HL-60 (cell line): ENCODE measurements around the gene RPS26.
A peak's percentile ranks its signal among the peaks of the same experiment; 100 is the strongest.

Experiments
- DNase-seq, 2 experiments: peaks; one replicate each; pipeline ENCODE4 v3.0.0-alpha.2; 2010 to 2020; ENCODE audit warnings: low read depth in 1 of 2, low spot score in 1 of 2
- H3K27ac ChIP-seq: fragments of 250-450 bp; sonication (Bioruptor Pico); replicated peaks from 2 replicates; pipeline ENCODE4 v1.5.1; 2020; ENCODE audit warnings: mild to moderate bottlenecking, moderate library complexity
- H3K27me3 ChIP-seq: fragments of 250-450 bp; sonication (Bioruptor Pico); 2 replicates; pipeline ENCODE4 v1.5.1; 2021; ENCODE audit warnings: mild to moderate bottlenecking, moderate library complexity; ENCODE audit not compliant: insufficient read depth, poor library complexity, severe bottlenecking
- H3K4me3 ChIP-seq: replicated peaks from 2 replicates; pipeline ENCODE4 v1.5.1; 2011; ENCODE audit warnings: mild to moderate bottlenecking, control low read depth, low read length; ENCODE audit not compliant: insufficient read depth
- GABPA ChIP-seq: IDR thresholded peaks from 2 replicates; pipeline ENCODE4 v1.6.1; 2012; ENCODE audit warnings: low read depth
- POLR2AphosphoS5 ChIP-seq: IDR thresholded peaks from 2 replicates; pipeline ENCODE4 v1.6.1; 2012; ENCODE audit warnings: low read depth
- SPI1 ChIP-seq: IDR thresholded peaks from 2 replicates; pipeline ENCODE4 v1.6.1; 2012; ENCODE audit warnings: low read depth, mild to moderate bottlenecking, borderline replicate concordance
- TF ChIP-seq, protein P1 (sequence below): IDR thresholded peaks from 2 replicates; pipeline ENCODE4 v1.6.1; 2012; ENCODE audit warnings: low read depth; ENCODE audit not compliant: insufficient replicate concordance
- TF ChIP-seq, protein P2 (sequence below): IDR thresholded peaks from one replicate; pipeline ENCODE4 v1.5.1; 2011; ENCODE audit warnings: low read length, control low read depth, inconsistent platforms; ENCODE audit not compliant: insufficient read depth

The RPS26 gene

DNA sequence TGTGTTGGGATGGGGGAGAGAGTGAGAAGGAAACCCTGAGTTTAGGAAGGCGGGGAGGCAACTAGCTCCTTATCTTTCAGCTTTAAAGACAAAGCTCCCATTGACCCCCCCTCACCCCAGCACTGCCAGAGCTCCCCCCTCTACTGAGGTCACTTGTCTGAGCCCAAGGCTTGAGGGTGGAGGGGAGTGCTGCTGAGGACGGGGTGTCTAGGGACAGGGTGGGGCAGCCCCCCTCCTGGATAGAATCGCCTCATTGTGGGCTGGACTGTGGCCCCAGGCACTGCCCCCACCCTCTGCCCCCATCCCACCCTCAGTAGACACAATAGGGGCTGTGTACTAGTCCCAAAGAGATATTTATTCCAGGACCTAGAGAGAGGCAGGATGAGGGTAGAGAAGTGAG, 41.2 kb downstream of the RPS26 start:
- H3K27ac ChIP-seq: no peak overlapping the region
- H3K4me3 ChIP-seq: no peak overlapping the region
- no peak for DNase-seq
- no peak for TF ChIP-seq POLR2AphosphoS5
- TF ChIP-seq, protein P1, sequence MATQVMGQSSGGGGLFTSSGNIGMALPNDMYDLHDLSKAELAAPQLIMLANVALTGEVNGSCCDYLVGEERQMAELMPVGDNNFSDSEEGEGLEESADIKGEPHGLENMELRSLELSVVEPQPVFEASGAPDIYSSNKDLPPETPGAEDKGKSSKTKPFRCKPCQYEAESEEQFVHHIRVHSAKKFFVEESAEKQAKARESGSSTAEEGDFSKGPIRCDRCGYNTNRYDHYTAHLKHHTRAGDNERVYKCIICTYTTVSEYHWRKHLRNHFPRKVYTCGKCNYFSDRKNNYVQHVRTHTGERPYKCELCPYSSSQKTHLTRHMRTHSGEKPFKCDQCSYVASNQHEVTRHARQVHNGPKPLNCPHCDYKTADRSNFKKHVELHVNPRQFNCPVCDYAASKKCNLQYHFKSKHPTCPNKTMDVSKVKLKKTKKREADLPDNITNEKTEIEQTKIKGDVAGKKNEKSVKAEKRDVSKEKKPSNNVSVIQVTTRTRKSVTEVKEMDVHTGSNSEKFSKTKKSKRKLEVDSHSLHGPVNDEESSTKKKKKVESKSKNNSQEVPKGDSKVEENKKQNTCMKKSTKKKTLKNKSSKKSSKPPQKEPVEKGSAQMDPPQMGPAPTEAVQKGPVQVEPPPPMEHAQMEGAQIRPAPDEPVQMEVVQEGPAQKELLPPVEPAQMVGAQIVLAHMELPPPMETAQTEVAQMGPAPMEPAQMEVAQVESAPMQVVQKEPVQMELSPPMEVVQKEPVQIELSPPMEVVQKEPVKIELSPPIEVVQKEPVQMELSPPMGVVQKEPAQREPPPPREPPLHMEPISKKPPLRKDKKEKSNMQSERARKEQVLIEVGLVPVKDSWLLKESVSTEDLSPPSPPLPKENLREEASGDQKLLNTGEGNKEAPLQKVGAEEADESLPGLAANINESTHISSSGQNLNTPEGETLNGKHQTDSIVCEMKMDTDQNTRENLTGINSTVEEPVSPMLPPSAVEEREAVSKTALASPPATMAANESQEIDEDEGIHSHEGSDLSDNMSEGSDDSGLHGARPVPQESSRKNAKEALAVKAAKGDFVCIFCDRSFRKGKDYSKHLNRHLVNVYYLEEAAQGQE: no peak
- TF ChIP-seq, protein P2, sequence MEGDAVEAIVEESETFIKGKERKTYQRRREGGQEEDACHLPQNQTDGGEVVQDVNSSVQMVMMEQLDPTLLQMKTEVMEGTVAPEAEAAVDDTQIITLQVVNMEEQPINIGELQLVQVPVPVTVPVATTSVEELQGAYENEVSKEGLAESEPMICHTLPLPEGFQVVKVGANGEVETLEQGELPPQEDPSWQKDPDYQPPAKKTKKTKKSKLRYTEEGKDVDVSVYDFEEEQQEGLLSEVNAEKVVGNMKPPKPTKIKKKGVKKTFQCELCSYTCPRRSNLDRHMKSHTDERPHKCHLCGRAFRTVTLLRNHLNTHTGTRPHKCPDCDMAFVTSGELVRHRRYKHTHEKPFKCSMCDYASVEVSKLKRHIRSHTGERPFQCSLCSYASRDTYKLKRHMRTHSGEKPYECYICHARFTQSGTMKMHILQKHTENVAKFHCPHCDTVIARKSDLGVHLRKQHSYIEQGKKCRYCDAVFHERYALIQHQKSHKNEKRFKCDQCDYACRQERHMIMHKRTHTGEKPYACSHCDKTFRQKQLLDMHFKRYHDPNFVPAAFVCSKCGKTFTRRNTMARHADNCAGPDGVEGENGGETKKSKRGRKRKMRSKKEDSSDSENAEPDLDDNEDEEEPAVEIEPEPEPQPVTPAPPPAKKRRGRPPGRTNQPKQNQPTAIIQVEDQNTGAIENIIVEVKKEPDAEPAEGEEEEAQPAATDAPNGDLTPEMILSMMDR: no peak
- TF ChIP-seq GABPA: no peak
- no peak for TF ChIP-seq SPI1
- H3K27me3 ChIP-seq: peaks cover 17% of the 10 kb centered on the region

DNA sequence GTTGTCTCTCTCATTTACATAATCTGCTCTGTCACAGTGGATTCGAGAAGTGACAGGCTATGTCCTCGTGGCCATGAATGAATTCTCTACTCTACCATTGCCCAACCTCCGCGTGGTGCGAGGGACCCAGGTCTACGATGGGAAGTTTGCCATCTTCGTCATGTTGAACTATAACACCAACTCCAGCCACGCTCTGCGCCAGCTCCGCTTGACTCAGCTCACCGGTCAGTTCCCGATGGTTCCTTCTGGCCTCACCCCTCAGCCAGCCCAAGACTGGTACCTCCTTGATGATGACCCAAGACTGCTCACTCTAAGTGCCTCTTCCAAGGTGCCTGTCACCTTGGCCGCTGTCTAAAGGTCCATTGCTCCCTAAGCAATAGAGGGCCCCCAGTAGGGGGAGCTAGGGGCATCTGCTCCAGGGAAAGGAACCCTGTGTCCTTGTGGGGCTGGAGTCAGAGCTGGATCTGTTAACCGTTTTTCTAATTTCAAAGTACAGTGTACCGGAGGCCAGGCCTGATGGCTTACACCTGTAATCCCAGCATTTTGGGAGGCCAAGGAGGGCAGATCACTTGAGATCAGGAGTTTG, 43.3 kb downstream of the RPS26 start:
- Histone ChIP-seq H3K4me3 (no peak overlapping the region), H3K27me3 (peaks cover 12% of the 10 kb centered on the region), H3K27ac (no peak overlapping the region)
- TF ChIP-seq, protein P2: peak; percentile 45
- no peak for TF ChIP-seq GABPA
- DNase-seq: peak in 1 of 2 experiments; percentile 20

DNA sequence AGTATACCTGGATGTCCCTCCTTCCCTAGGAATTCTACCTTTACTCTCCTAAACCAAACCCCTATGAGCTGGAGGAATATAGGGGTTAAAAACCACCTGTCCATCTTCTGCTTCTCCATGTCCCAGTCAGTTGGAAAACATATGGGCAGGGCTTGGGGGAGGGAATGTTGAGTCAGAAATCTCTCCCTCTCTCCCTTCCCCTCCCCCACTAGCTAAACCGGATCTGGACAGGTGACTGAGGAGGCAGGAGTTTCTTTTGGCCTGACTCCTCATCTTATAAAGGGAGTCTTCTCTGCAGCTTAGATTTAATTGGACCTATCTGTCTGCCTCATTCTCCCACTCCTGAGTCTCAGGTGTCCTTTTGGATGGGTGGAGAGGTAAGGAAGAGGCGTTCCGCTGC, 44.4 kb downstream of the RPS26 start:
- TF ChIP-seq, protein P2: no peak
- TF ChIP-seq POLR2AphosphoS5 (no peak), GABPA (no peak), SPI1 (no peak)
- TF ChIP-seq, protein P1: no peak
- DNase-seq: no peak
- H3K27me3 ChIP-seq: peaks cover 2% of the 10 kb centered on the region
- no peak overlapping the region for H3K27ac ChIP-seq
- no peak overlapping the region for H3K4me3 ChIP-seq

DNA sequence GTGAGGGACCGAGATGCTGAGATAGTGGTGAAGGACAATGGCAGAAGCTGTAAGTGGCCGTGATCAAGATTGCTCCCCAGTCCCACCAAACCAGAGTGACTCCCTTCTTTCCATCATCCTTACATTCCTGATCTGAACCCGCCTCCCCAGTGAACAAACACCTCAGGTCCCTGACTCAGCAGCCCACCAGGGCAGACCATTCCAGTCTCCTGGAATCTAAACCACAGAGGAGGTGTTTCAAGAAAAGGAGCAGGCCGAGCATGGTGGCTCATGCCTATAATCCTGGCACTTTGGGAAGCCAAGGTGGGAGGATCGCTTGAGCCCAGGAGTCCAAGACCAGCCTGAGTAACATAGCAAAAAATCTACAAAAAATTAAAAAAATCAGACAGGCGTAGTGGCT, 44.9 kb downstream of the RPS26 start:
- TF ChIP-seq POLR2AphosphoS5: no peak
- TF ChIP-seq, protein P1: no peak
- TF ChIP-seq, protein P2: no peak
- no peak for TF ChIP-seq SPI1
- no peak for TF ChIP-seq GABPA
- H3K27ac ChIP-seq: no peak overlapping the region

More for the DNA sequence above, 44.9 kb downstream of the RPS26 start:
- Histone ChIP-seq H3K27me3 (no peaks in the 10 kb centered on the region), H3K4me3 (no peak overlapping the region)
- no peak for DNase-seq
